Activated naive CD4-positive, alpha-beta T cell treated with anti-CD3 and anti-CD28 coated beads for 36 hours (primary cell): ENCODE measurements around the gene INPP5A. TPM values are rescaled to one million over a fixed set of nuclear protein-coding genes. Genes with fewer than 3 reads are reported as not detected.

Experiments used
- CTCF ChIA-PET: fragments of 350-600 bp; sonication (Branson Sonifier 250); formaldehyde crosslinking; loops from one replicate; lab custom pipeline; 2021; ENCODE audit warnings: antibody characterized with exemption; lab: Charles Lee
- DNase-seq: peaks from one replicate; pipeline ENCODE4 v3.0.0-alpha.2; 2020
- H3K27ac Mint-ChIP-seq: one replicate; pipeline ENCODE4 v1.8.0; 2021; ENCODE audit warnings: mild to moderate bottlenecking, mixed read lengths
- H3K27me3 Mint-ChIP-seq: one replicate; pipeline ENCODE4 v1.8.0; 2021; ENCODE audit warnings: low read depth, mixed read lengths
- H3K36me3 Mint-ChIP-seq: one replicate; pipeline ENCODE4 v1.8.0; 2021; ENCODE audit warnings: low read depth, mixed read lengths
- H3K4me1 Mint-ChIP-seq: one replicate; pipeline ENCODE4 v1.8.0; 2021; ENCODE audit warnings: low read depth, mixed read lengths
- H3K4me3 Mint-ChIP-seq: one replicate; pipeline ENCODE4 v1.8.0; 2021; ENCODE audit warnings: mild to moderate bottlenecking, moderate library complexity, mixed read lengths
- H3K9me3 Mint-ChIP-seq: one replicate; pipeline ENCODE4 v1.8.0; 2021; ENCODE audit warnings: mixed read lengths
- intact Hi-C: fragments of 100-400 bp; cut with micrococcal nuclease; formaldehyde crosslinking; loops from one replicate; pipeline ENCODE4 v1.15.1; 2023
- total RNA-seq, 2 experiments: library from RNA; stranded (reverse); gene quantifications; one replicate each; pipeline ENCODE4 v1.2.3, GENCODE V29; 2021

INPP5A gene
- total RNA-seq, 2 experiments from 2014 or later = 17.3 to 19.5 TPM

GRCh38 chr10:132716691-132717490, 179.3 kb downstream of the INPP5A start:
- no peaks in the 10 kb centered on the region for H3K9me3 Mint-ChIP-seq
- H3K4me1 Mint-ChIP-seq = no peaks in the 10 kb centered on the region
- H3K4me3 Mint-ChIP-seq = no peak overlapping the region
- H3K27me3 Mint-ChIP-seq = no peaks in the 10 kb centered on the region
- peaks cover 12% of the 10 kb centered on the region for H3K36me3 Mint-ChIP-seq
- CTCF ChIA-PET = no interaction called here
- no peak for DNase-seq
- intact Hi-C loops = no loop called here
- H3K27ac Mint-ChIP-seq = no peak overlapping the region

GRCh38 chr10:132721725-132722124, 184.1 kb downstream of the INPP5A start:
- CTCF ChIA-PET = interaction anchor here (0.7 kb wide), 1 partner anchor 1589 kb away, joined by 3 read pairs; no protein-coding TSS in a partner anchor
- Mint-ChIP-seq H3K36me3 (peaks cover 11% of the 10 kb centered on the region), H3K4me3 (no peak overlapping the region), H3K27me3 (no peaks in the 10 kb centered on the region), H3K4me1 (no peaks in the 10 kb centered on the region), H3K27ac (no peak overlapping the region), H3K9me3 (no peaks in the 10 kb centered on the region)
- intact Hi-C loops = no loop called here
- DNase-seq = no peak

- Mint-ChIP-seq H3K27me3 (no peaks in the 10 kb centered on the region), H3K4me3 (no peak overlapping the region), H3K9me3 (no peaks in the 10 kb centered on the region), H3K4me1 (no peaks in the 10 kb centered on the region), H3K27ac (no peak overlapping the region), H3K36me3 (peaks cover 13% of the 10 kb centered on the region)
- CTCF ChIA-PET = interaction anchor here (0.7 kb wide), 1 partner anchor 1590 kb away, joined by 3 read pairs; no protein-coding TSS in a partner anchor
- intact Hi-C loops = no loop called here
- no peak for DNase-seq
Observed at GRCh38 chr10:132722394-132723329, 185.1 kb downstream of the INPP5A start.

- H3K9me3 Mint-ChIP-seq = no peaks in the 10 kb centered on the region
- no peak for DNase-seq
- H3K27me3 Mint-ChIP-seq = no peaks in the 10 kb centered on the region
- H3K4me3 Mint-ChIP-seq = no peak overlapping the region
- H3K4me1 Mint-ChIP-seq = no peaks in the 10 kb centered on the region
- intact Hi-C loops = no loop called here
- peaks cover 14% of the 10 kb centered on the region for H3K36me3 Mint-ChIP-seq
- H3K27ac Mint-ChIP-seq = no peak overlapping the region
- CTCF ChIA-PET = no interaction called here
Observed at GRCh38 chr10:132723330-132723970, 185.9 kb downstream of the INPP5A start.

GRCh38 chr10:132724446-132724845, 186.9 kb downstream of the INPP5A start:
- Mint-ChIP-seq H3K27ac (no peak overlapping the region), H3K36me3 (peaks cover 15% of the 10 kb centered on the region), H3K4me1 (no peaks in the 10 kb centered on the region), H3K27me3 (no peaks in the 10 kb centered on the region), H3K4me3 (no peak overlapping the region), H3K9me3 (no peaks in the 10 kb centered on the region)
- intact Hi-C loops = no loop called here
- CTCF ChIA-PET = no interaction called here
- DNase-seq = no peak

GRCh38 chr10:132725202-132725601, 187.6 kb downstream of the INPP5A start:
- Mint-ChIP-seq H3K27ac (no peak overlapping the region), H3K4me3 (no peak overlapping the region), H3K9me3 (no peaks in the 10 kb centered on the region), H3K4me1 (no peaks in the 10 kb centered on the region), H3K36me3 (peaks cover 15% of the 10 kb centered on the region), H3K27me3 (no peaks in the 10 kb centered on the region)
- intact Hi-C loops = no loop called here
- DNase-seq = no peak
- CTCF ChIA-PET = no interaction called here

GRCh38 chr10:132726194-132726593, 188.6 kb downstream of the INPP5A start:
- Mint-ChIP-seq H3K27me3 (no peaks in the 10 kb centered on the region), H3K9me3 (no peaks in the 10 kb centered on the region), H3K4me3 (no peak overlapping the region), H3K4me1 (no peaks in the 10 kb centered on the region), H3K27ac (no peak overlapping the region), H3K36me3 (peaks cover 15% of the 10 kb centered on the region)
- DNase-seq = no peak
- CTCF ChIA-PET = no interaction called here
- intact Hi-C loops = no loop called here

GRCh38 chr10:132726951-132727350, 189.4 kb downstream of the INPP5A start:
- CTCF ChIA-PET = interaction anchor here (0.6 kb wide), 1 partner anchor 372 kb away, joined by 3 read pairs; no protein-coding TSS in a partner anchor

GRCh38 chr10:132727411-132727810, 189.8 kb downstream of the INPP5A start:
- no peak for DNase-seq
- CTCF ChIA-PET = interaction anchor here (0.6 kb wide), 1 partner anchor 372 kb away, joined by 3 read pairs; no protein-coding TSS in a partner anchor
- Mint-ChIP-seq H3K4me1 (no peaks in the 10 kb centered on the region), H3K9me3 (no peaks in the 10 kb centered on the region), H3K27me3 (no peaks in the 10 kb centered on the region), H3K4me3 (no peak overlapping the region), H3K36me3 (peaks cover 16% of the 10 kb centered on the region), H3K27ac (no peak overlapping the region)
- intact Hi-C loops = no loop called here

More at GRCh38 chr10:132726951-132727350, 189.4 kb downstream of the INPP5A start:
- H3K27ac Mint-ChIP-seq = no peak overlapping the region
- no peak overlapping the region for H3K4me3 Mint-ChIP-seq
- H3K27me3 Mint-ChIP-seq = no peaks in the 10 kb centered on the region
- no peaks in the 10 kb centered on the region for H3K4me1 Mint-ChIP-seq
- intact Hi-C loops = no loop called here
- no peaks in the 10 kb centered on the region for H3K9me3 Mint-ChIP-seq
- H3K36me3 Mint-ChIP-seq = peaks cover 15% of the 10 kb centered on the region
- no peak for DNase-seq

GRCh38 chr10:132728321-132728720, 190.7 kb downstream of the INPP5A start:
- intact Hi-C loops = no loop called here

GRCh38 chr10:132728741-132729140, 191.2 kb downstream of the INPP5A start:
- H3K27me3 Mint-ChIP-seq = no peaks in the 10 kb centered on the region
- H3K27ac Mint-ChIP-seq = no peak overlapping the region
- no peaks in the 10 kb centered on the region for H3K9me3 Mint-ChIP-seq
- DNase-seq = no peak
- no peak overlapping the region for H3K4me3 Mint-ChIP-seq
- CTCF ChIA-PET = no interaction called here
- no peaks in the 10 kb centered on the region for H3K4me1 Mint-ChIP-seq
- H3K36me3 Mint-ChIP-seq = peaks cover 15% of the 10 kb centered on the region
- intact Hi-C loops = no loop called here

More at GRCh38 chr10:132728321-132728720, 190.7 kb downstream of the INPP5A start:
- Mint-ChIP-seq H3K27me3 (no peaks in the 10 kb centered on the region), H3K36me3 (peaks cover 15% of the 10 kb centered on the region), H3K27ac (no peak overlapping the region), H3K4me1 (no peaks in the 10 kb centered on the region), H3K4me3 (no peak overlapping the region), H3K9me3 (no peaks in the 10 kb centered on the region)
- no peak for DNase-seq
- CTCF ChIA-PET = no interaction called here
